ENCODE results near the gene MTREX. TPM values are rescaled to one million over a fixed set of nuclear protein-coding genes. Genes with fewer than 3 reads are reported as not detected.

MTREX gene
- polyA plus RNA-seq, 1 donor (not counting 4 experiments of a cell fraction or from before 2014, with no cell fraction given), result 71.4 TPM

GRCh38 chr5:55294935-55295334, 12.9 kb upstream of the MTREX start:
- no peak for FAIRE-seq
- peaks cover 11 to 22% of the 10 kb centered on the region in 2 experiments for H3K36me3 ChIP-seq (ENCODE audit: control insufficient read depth in 2 of 2, extremely low read depth in 1 of 2, insufficient read depth in 2 of 2, low read length in 2 of 2)
- no peak for TF ChIP-seq EZH2 (IDR thresholded peaks at IDR 0.05; ENCODE audit: low read length)
- TF ChIP-seq CTCF (optimal IDR thresholded peaks at IDR 0.05 in 1 of 3, IDR thresholded peaks at IDR 0.05 in 1 of 3, conservative IDR thresholded peaks at IDR 0.05 in 1 of 3; ENCODE audit: extremely low read depth in 1 of 3, insufficient read depth in 2 of 3, low read length in 3 of 3), result no peak
- H3K9ac ChIP-seq (ENCODE audit: control insufficient read depth, extremely low read depth, insufficient read depth, low read length), result no peak overlapping the region
- no peaks in the 10 kb centered on the region for H3K27me3 ChIP-seq (ENCODE audit: control insufficient read depth, extremely low read depth, insufficient read depth, low read length)
- H3K79me2 ChIP-seq (ENCODE audit: control insufficient read depth, insufficient read depth, low read length), result peaks cover 14% of the 10 kb centered on the region
- no peak overlapping the region for H3K27ac ChIP-seq (ENCODE audit: control insufficient read depth, insufficient read depth, low read length)
- no peaks in the 10 kb centered on the region for H3K9me1 ChIP-seq (ENCODE audit: control insufficient read depth, extremely low read depth, insufficient read depth, low read length)
- no peak for DNase-seq (ENCODE audit: low read depth, low spot score)
- no peak overlapping the region for H3K4me3 ChIP-seq (ENCODE audit: control insufficient read depth in 2 of 3, extremely low read depth in 1 of 3, insufficient read depth in 2 of 3, low read depth in 1 of 3, low read length in 3 of 3)
- H3K9me3 ChIP-seq (ENCODE audit: control insufficient read depth, low read depth, low read length), result no peaks in the 10 kb centered on the region
- H2AFZ ChIP-seq (ENCODE audit: control insufficient read depth, low read length), result no peak overlapping the region
- H3K4me1 ChIP-seq (ENCODE audit: control insufficient read depth, extremely low read depth, insufficient read depth, low read length), result no peaks in the 10 kb centered on the region
- dilution Hi-C loops (cut with MboI; ENCODE audit: extremely low pct_ligation_motif_present, low sequenced_read_pairs), result no loop called here
- H3K4me2 ChIP-seq (ENCODE audit: control insufficient read depth, extremely low read depth, insufficient read depth, low read depth, low read length), result no peak overlapping the region
- no peaks in the 10 kb centered on the region for H4K20me1 ChIP-seq (ENCODE audit: control insufficient read depth, extremely low read depth, insufficient read depth, low read length)

GRCh38 chr5:55300890-55301289, 6.9 kb upstream of the MTREX start:
- no peak overlapping the region for H3K4me2 ChIP-seq (ENCODE audit: control insufficient read depth, extremely low read depth, insufficient read depth, low read depth, low read length)
- H3K9ac ChIP-seq (ENCODE audit: control insufficient read depth, extremely low read depth, insufficient read depth, low read length), result no peak overlapping the region
- FAIRE-seq (no peak), DNase-seq (ENCODE audit: low read depth, low spot score) (no peak)
- H3K27me3 ChIP-seq (ENCODE audit: control insufficient read depth, extremely low read depth, insufficient read depth, low read length), result no peaks in the 10 kb centered on the region
- H3K79me2 ChIP-seq (ENCODE audit: control insufficient read depth, insufficient read depth, low read length), result peaks cover 57% of the 10 kb centered on the region
- no peaks in the 10 kb centered on the region for H4K20me1 ChIP-seq (ENCODE audit: control insufficient read depth, extremely low read depth, insufficient read depth, low read length)
- TF ChIP-seq EZH2 (IDR thresholded peaks at IDR 0.05; ENCODE audit: low read length) (no peak), CTCF (optimal IDR thresholded peaks at IDR 0.05 in 1 of 3, IDR thresholded peaks at IDR 0.05 in 1 of 3, conservative IDR thresholded peaks at IDR 0.05 in 1 of 3; ENCODE audit: extremely low read depth in 1 of 3, insufficient read depth in 2 of 3, low read length in 3 of 3) (no peak)
- dilution Hi-C loops (cut with MboI; ENCODE audit: extremely low pct_ligation_motif_present, low sequenced_read_pairs), result no loop called here
- H3K4me1 ChIP-seq (ENCODE audit: control insufficient read depth, extremely low read depth, insufficient read depth, low read length), result peaks cover 24% of the 10 kb centered on the region
- peaks cover 5 to 12% of the 10 kb centered on the region in 2 experiments for H3K36me3 ChIP-seq (ENCODE audit: control insufficient read depth in 2 of 2, extremely low read depth in 1 of 2, insufficient read depth in 2 of 2, low read length in 2 of 2)
- H3K9me3 ChIP-seq (ENCODE audit: control insufficient read depth, low read depth, low read length), result peaks cover 3% of the 10 kb centered on the region
- H3K27ac ChIP-seq (ENCODE audit: control insufficient read depth, insufficient read depth, low read length), result no peak overlapping the region
- no peak overlapping the region for H3K4me3 ChIP-seq (ENCODE audit: control insufficient read depth in 2 of 3, extremely low read depth in 1 of 3, insufficient read depth in 2 of 3, low read depth in 1 of 3, low read length in 3 of 3)
- H2AFZ ChIP-seq (ENCODE audit: control insufficient read depth, low read length), result no peak overlapping the region
- no peaks in the 10 kb centered on the region for H3K9me1 ChIP-seq (ENCODE audit: control insufficient read depth, extremely low read depth, insufficient read depth, low read length)

All from keratinocyte (primary cell).